AG09319 (cell line): Measurements from ENCODE around the gene CTNNBL1.
A peak's percentile ranks its signal among the peaks of the same experiment; 100 is the strongest.

Source experiments
- DNase-seq: peaks from one replicate; pipeline ENCODE4 v3.0.0-alpha.2; 2010; ENCODE audit warnings: low read depth; ENCODE audit errors: extremely low read depth
- TF ChIP-seq, protein P1 (sequence below): IDR thresholded peaks from 2 replicates; pipeline ENCODE4 v1.5.1; 2011; ENCODE audit warnings: low read depth, mild to moderate bottlenecking, inconsistent platforms, low read length, moderate library complexity

The CTNNBL1 gene

GRCh38 chr20:37692459-37693166, 1.2 kb upstream of the CTNNBL1 start:
- no peak for DNase-seq
- TF ChIP-seq, protein P1, sequence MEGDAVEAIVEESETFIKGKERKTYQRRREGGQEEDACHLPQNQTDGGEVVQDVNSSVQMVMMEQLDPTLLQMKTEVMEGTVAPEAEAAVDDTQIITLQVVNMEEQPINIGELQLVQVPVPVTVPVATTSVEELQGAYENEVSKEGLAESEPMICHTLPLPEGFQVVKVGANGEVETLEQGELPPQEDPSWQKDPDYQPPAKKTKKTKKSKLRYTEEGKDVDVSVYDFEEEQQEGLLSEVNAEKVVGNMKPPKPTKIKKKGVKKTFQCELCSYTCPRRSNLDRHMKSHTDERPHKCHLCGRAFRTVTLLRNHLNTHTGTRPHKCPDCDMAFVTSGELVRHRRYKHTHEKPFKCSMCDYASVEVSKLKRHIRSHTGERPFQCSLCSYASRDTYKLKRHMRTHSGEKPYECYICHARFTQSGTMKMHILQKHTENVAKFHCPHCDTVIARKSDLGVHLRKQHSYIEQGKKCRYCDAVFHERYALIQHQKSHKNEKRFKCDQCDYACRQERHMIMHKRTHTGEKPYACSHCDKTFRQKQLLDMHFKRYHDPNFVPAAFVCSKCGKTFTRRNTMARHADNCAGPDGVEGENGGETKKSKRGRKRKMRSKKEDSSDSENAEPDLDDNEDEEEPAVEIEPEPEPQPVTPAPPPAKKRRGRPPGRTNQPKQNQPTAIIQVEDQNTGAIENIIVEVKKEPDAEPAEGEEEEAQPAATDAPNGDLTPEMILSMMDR = no peak

DNA sequence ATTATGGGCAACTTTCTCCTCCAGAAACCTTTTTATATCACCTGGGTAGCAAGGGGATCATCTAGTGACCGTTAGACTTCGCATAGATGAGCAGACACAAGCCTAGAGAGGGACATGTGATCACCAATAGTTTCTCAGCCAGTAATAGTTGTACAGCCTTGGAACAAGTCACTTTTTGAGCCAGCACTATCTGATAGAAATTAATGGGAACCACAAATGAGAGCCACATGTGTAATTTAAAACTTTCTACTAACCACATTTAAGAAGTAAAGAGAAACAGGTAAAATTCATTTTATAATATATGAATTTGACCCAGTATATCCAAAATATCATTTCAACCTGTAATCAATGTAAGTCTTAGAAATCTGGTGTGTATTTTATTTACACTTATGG, 592 bp upstream of the CTNNBL1 start:
- TF ChIP-seq, protein P1 = no peak
- no peak for DNase-seq

DNA sequence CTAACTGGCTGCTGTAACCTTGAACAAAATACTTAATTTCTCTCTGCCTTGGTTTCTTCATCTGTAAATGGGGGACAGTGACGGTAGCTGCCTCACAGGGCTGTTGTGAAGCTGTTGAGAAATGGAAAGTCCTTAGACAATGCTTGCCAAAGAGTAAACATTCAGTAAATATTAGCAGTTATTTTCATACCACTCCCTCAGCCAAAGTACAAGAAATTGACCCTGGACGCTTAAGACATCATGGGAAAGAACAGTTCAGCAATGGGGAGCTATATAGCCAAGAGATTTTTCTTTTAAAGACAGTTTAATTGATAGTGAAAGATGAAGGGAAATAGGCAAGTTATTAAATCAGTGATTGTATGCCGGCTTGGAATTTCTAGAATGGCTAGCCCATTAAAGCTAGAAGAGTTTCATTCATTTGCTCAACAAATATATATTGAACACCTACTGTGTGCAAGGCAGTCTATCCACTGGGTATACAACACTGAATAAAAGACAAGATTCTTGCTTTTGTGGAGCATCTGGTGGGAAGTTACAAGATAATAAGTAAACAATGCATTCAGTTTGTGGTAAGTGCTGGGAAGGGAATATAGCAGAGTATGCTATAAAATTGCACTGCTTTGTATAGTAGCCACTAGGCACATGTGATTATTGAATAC, 2.0 kb downstream of the CTNNBL1 start:
- TF ChIP-seq, protein P1 = no peak

GRCh38 chr20:37697314-37697713, 3.5 kb downstream of the CTNNBL1 start:
- TF ChIP-seq, protein P1 = no peak
- no peak for DNase-seq

More for the DNA sequence above, 2.0 kb downstream of the CTNNBL1 start:
- no peak for DNase-seq

- TF ChIP-seq, protein P1 = no peak
- no peak for DNase-seq
These were observed 5.4 kb downstream of the CTNNBL1 start for GRCh38 chr20:37699202-37699601.

DNA sequence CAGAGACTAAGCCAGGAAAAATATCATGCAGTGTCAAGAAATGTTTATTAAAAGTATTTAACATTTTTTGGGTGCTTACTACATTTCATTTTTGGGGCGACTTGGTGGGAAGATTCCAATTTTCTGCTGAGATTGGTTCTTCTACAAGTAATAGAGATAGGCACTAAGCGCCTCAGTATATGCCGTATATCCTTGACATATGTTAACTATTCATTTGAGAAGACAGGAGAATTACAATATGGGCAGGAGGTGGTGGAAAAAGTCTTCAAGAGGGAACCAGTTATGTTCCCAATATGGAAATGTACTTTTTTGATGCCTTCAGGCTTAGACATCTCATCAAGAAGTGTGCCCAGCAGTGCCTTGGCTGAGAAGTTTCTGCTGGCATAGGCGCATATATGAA, 6.5 kb downstream of the CTNNBL1 start:
- no peak for DNase-seq
- TF ChIP-seq, protein P1 = no peak

DNA sequence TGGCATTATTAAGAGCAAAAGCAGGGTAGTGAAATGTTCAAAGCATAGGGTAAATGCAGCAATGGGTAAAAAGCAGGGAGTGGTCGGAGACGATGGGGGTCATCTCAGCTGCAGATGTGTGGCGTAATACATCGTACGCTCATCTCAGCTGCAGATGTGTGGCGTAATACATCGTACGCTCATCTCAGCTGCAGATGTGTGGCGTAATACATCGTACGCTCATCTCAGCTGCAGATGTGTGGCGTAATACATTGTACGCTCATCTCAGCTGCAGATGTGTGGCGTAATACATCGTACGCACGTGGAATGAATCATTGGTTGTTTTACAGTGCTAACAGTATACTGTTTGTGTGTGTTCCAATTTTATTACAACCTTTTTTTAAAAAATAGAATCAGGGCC, 7.8 kb downstream of the CTNNBL1 start:
- DNase-seq = peak; percentile 43
